ENCODE measurements around the gene TTC34.

Gene TTC34

DNA sequence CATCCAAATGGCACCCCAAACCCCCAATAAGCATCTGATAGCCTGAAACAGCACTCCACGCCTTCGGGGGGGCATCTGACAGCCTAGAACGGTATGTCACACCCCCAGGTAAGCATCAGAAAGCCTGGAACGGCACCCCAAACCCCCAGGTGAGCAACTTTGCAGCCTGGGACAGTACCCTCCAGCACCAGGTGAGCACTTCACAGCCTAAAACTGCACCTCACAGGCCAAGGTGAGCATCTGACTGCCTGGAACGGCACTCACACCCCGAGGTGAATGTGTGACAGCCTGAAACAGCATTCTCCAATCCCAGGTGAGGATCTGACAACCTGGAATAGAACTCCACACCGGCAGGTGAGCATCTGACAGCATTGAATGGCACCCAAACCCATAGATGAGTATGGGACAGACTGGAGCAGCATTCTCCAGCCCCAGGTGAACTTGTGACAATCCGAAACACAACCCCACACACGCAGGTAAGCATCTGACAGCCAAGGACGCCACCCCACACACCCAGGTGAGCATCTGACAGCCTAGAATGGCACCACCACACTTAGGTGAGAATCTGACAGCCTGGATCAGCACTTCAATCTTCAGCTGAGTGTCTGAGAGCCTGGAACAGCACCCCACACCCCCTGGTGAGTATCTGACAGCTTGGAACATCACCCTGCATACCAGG, 150.4 kb downstream of the TTC34 start:
- no peak for DNase-seq (ENCODE audit: extremely low read depth, insufficient read length)
- no peak overlapping the region for H3K4me3 ChIP-seq (replicated peaks; ENCODE audit: low read depth, low read length)
- TF ChIP-seq, protein P1, sequence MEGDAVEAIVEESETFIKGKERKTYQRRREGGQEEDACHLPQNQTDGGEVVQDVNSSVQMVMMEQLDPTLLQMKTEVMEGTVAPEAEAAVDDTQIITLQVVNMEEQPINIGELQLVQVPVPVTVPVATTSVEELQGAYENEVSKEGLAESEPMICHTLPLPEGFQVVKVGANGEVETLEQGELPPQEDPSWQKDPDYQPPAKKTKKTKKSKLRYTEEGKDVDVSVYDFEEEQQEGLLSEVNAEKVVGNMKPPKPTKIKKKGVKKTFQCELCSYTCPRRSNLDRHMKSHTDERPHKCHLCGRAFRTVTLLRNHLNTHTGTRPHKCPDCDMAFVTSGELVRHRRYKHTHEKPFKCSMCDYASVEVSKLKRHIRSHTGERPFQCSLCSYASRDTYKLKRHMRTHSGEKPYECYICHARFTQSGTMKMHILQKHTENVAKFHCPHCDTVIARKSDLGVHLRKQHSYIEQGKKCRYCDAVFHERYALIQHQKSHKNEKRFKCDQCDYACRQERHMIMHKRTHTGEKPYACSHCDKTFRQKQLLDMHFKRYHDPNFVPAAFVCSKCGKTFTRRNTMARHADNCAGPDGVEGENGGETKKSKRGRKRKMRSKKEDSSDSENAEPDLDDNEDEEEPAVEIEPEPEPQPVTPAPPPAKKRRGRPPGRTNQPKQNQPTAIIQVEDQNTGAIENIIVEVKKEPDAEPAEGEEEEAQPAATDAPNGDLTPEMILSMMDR (IDR thresholded peaks at IDR 0.05; ENCODE audit: insufficient read depth, low read length, poor library complexity, severe bottlenecking): no peak
- peaks cover 5% of the 10 kb centered on the region; the same call in 1 of the 2 replicates for H3K27me3 ChIP-seq (replicated peaks; ENCODE audit: control insufficient read depth, insufficient read depth, low read length)
- no peaks in the 10 kb centered on the region for H3K36me3 ChIP-seq (ENCODE audit: control insufficient read depth, insufficient read depth, low read length)

DNA sequence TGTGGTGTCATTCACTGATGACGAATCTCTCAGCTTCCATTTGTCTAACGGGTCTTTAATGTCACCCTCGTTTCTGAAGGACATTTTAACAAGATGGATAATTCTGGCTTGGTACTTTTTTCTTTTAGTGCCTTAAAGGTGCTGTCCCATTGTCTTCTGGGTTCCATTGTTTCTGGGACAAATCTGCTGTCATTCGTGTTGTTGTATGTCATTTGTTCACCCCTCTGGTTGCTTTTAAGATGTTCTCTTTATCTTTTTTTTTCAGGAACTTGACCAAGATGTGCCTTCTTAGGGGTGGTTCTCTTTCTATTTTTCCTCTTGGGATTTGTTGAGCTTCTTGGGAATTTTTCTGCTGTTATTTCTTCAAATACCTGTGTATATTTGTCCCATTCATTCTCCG, 154.7 kb downstream of the TTC34 start:
- Histone ChIP-seq H3K27me3 (replicated peaks; ENCODE audit: control insufficient read depth, insufficient read depth, low read length) (no peaks in the 10 kb centered on the region), H3K4me3 (replicated peaks; ENCODE audit: low read depth, low read length) (no peak overlapping the region), H3K36me3 (ENCODE audit: control insufficient read depth, insufficient read depth, low read length) (no peaks in the 10 kb centered on the region)
- no peak for DNase-seq (ENCODE audit: extremely low read depth, insufficient read length)
- TF ChIP-seq, protein P1 (IDR thresholded peaks at IDR 0.05; ENCODE audit: insufficient read depth, low read length, poor library complexity, severe bottlenecking): no peak

DNA sequence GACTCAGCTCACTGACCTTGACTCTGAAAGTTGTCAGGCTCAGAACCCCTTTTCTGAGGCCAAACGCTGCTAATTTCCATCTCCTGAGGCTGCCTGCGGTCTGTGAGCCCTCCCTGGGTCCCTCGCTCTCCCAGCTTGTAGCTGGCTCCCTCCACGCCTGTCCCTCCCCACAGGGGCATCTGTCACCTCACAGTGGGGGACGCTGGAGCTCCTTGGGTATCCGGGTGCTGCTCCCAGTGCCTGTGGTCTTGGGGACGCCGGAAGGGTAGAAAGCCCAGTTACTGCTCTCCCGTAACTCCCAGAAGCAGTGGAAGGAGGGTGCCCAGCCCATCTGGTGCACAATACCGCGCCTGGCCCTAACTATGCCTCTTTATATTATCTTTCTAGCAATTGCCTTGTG, 155.7 kb downstream of the TTC34 start:
- H3K36me3 ChIP-seq (ENCODE audit: control insufficient read depth, insufficient read depth, low read length): no peaks in the 10 kb centered on the region
- no peak for DNase-seq (ENCODE audit: extremely low read depth, insufficient read length)
- H3K27me3 ChIP-seq (replicated peaks; ENCODE audit: control insufficient read depth, insufficient read depth, low read length): no peaks in the 10 kb centered on the region
- H3K4me3 ChIP-seq (replicated peaks; ENCODE audit: low read depth, low read length): no peak overlapping the region
- TF ChIP-seq, protein P1 (IDR thresholded peaks at IDR 0.05; ENCODE audit: insufficient read depth, low read length, poor library complexity, severe bottlenecking): no peak

DNA sequence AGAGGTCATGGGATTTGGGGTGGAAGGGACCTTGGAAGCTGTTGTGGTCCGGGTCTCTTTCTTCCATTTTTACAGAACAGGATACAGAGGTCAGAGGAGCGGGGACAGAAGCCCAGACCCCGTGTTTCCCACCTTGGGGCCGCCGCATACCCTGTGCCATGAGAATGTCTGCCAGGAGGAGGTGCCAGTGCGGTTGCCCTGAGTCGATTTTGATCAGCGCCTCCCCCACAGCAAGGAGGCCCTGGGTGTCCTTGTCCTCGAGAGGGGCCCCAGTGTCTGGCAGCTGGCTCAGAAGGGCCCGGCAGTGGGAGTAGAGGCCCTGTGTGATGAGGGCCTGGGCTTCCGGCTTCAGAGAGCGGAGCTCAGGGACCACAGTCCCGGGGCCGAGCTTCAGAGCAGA, 156.3 kb downstream of the TTC34 start:
- TF ChIP-seq, protein P1 (IDR thresholded peaks at IDR 0.05; ENCODE audit: insufficient read depth, low read length, poor library complexity, severe bottlenecking): no peak
- Histone ChIP-seq H3K4me3 (replicated peaks; ENCODE audit: low read depth, low read length) (no peak overlapping the region), H3K36me3 (ENCODE audit: control insufficient read depth, insufficient read depth, low read length) (no peaks in the 10 kb centered on the region), H3K27me3 (replicated peaks; ENCODE audit: control insufficient read depth, insufficient read depth, low read length) (no peaks in the 10 kb centered on the region)
- DNase-seq (ENCODE audit: extremely low read depth, insufficient read length): no peak

DNA sequence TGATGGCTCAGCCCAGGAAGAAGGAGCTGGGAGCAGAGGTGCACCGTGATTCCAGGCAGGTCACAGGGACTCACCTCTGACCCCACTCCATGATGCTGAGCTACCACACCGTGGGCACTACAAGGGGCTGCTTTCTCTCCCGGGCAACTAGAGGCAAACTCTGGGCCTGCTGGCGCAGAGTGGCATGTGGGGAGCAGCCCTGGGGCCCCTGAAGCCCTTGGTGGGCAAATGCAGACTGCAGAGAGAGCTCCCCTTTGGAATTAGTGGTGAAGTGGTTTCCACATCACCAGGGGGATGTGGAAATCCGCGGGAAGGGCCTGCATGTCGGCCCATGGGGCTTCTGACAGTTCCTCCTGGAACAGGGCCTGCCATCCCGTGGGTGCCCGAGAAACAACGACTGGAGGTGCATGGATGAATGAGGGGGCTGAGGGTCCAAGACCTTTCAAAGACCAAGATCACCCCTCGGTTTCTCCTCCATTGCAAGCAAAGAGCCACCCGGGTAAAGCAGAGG, 156.8 kb downstream of the TTC34 start:
- H3K27me3 ChIP-seq (replicated peaks; ENCODE audit: control insufficient read depth, insufficient read depth, low read length): no peaks in the 10 kb centered on the region
- no peak for DNase-seq (ENCODE audit: extremely low read depth, insufficient read length)
- TF ChIP-seq, protein P1 (IDR thresholded peaks at IDR 0.05; ENCODE audit: insufficient read depth, low read length, poor library complexity, severe bottlenecking): no peak

More for the DNA sequence above, 156.8 kb downstream of the TTC34 start:
- Histone ChIP-seq H3K4me3 (replicated peaks; ENCODE audit: low read depth, low read length) (no peak overlapping the region), H3K36me3 (ENCODE audit: control insufficient read depth, insufficient read depth, low read length) (no peaks in the 10 kb centered on the region)

Measured in GM06990 (cell line).